Endothelial cell of umbilical vein (primary cell): ENCODE data around the gene DNMT3B. TPM values are rescaled to one million over a fixed set of nuclear protein-coding genes. Genes with fewer than 3 reads are reported as not detected.

Experiments used
- BruUV-seq: library from RNA; stranded (reverse); fragments of 400-500 nt; replicated peaks from 2 replicates; lab custom pipeline; 2021; lab: Mats Ljungman, UMichigan
- CTCF ChIA-PET: fragments of 300-600, 350-600 bp; sonication (Branson Sonifier 250); formaldehyde crosslinking; loops from one replicate; lab custom pipeline; 2021; ENCODE audit warnings: antibody characterized with exemption, inconsistent platforms; lab: Charles Lee
- POLR2A ChIA-PET: fragments of 300-600, 350-600 bp; sonication (Branson Sonifier 250); formaldehyde crosslinking; loops from one replicate; lab custom pipeline; 2021; ENCODE audit warnings: antibody characterized with exemption, inconsistent platforms; lab: Charles Lee
- DNase-seq: peaks from one replicate; pipeline ENCODE4 v3.0.0-alpha.2; 2011; ENCODE audit warnings: low read depth, low spot score
- FAIRE-seq: peaks from 2 replicates; lab custom pipeline; 2011; peaks lifted over from hg19 to GRCh38; lab: Jason Lieb, UNC
- H2AFZ ChIP-seq: 2 replicates; pipeline ENCODE4 v1.6.0; 2012; ENCODE audit warnings: low read depth, low read length, control low read depth, inconsistent platforms
- H3K27ac ChIP-seq: 2 replicates; pipeline ENCODE4 v1.5.1; 2011; ENCODE audit warnings: low read depth, mild to moderate bottlenecking, control low read depth, low read length, moderate library complexity; ENCODE audit not compliant: insufficient read depth
- H3K27me3 ChIP-seq, 2 experiments: 2 replicates each; pipeline versions ENCODE4 v1.6.0 to v1.6.1; 2011; ENCODE audit warnings: low read length in 2 of 2, mixed read lengths in 1 of 2; ENCODE audit not compliant: control insufficient read depth in 2 of 2, insufficient read depth in 2 of 2
- H3K36me3 ChIP-seq, 2 experiments: 2 replicates in 1 of 2; 3 replicates in 1 of 2; pipeline ENCODE4 v1.5.1; 2011; ENCODE audit warnings: low read length in 2 of 2, mild to moderate bottlenecking in 1 of 2, moderate library complexity in 1 of 2; ENCODE audit not compliant: control insufficient read depth in 2 of 2, insufficient read depth in 2 of 2; ENCODE audit errors: extremely low read depth in 1 of 2
- H3K4me1 ChIP-seq: 3 replicates; pipeline ENCODE4 v1.5.1; 2011; ENCODE audit warnings: mild to moderate bottlenecking, low read length; ENCODE audit not compliant: control insufficient read depth, insufficient read depth; ENCODE audit errors: extremely low read depth
- H3K4me2 ChIP-seq: 2 replicates; pipeline ENCODE4 v1.6.1; 2011; ENCODE audit warnings: low read length, control low read depth, mixed read lengths; ENCODE audit not compliant: insufficient read depth
- H3K4me3 ChIP-seq, 3 experiments: fragments of 200-600 bp in 1 of 3; sonication (generic), shearing (Covaris generic) in 1 of 3; replicated peaks in 1 of 3; 2 replicates each; pipeline ENCODE4 v1.5.1; 2011 to 2016; ENCODE audit warnings: control low read depth in 3 of 3, low read length in 3 of 3, mild to moderate bottlenecking in 2 of 3, inconsistent platforms in 1 of 3, low read depth in 1 of 3, moderate library complexity in 1 of 3; ENCODE audit not compliant: insufficient read depth in 1 of 3
- H3K79me2 ChIP-seq: 2 replicates; pipeline ENCODE4 v1.6.0; 2012; ENCODE audit warnings: low read length, inconsistent platforms; ENCODE audit not compliant: control insufficient read depth, insufficient read depth
- H3K9ac ChIP-seq: replicated peaks from 2 replicates; pipeline ENCODE3; 2011; ENCODE audit warnings: low read length, control low read depth; ENCODE audit not compliant: insufficient read depth; ENCODE audit errors: extremely low read depth
- H3K9me1 ChIP-seq: replicated peaks from 3 replicates; pipeline ENCODE4 v1.6.0; 2011; ENCODE audit warnings: mild to moderate bottlenecking, low read length; ENCODE audit not compliant: control insufficient read depth, insufficient read depth; ENCODE audit errors: extremely low read depth
- H3K9me3 ChIP-seq: replicated peaks from 2 replicates; pipeline ENCODE4 v1.5.1; 2012; ENCODE audit warnings: low read length, inconsistent platforms; ENCODE audit not compliant: control insufficient read depth, insufficient read depth
- H4K20me1 ChIP-seq: replicated peaks from 2 replicates; pipeline ENCODE3; 2011; ENCODE audit warnings: mild to moderate bottlenecking, low read length; ENCODE audit not compliant: control insufficient read depth, insufficient read depth; ENCODE audit errors: extremely low read depth
- EZH2 ChIP-seq: IDR thresholded peaks from 2 replicates; pipeline ENCODE4 v1.6.1; 2012; ENCODE audit warnings: borderline replicate concordance, low read depth, mild to moderate bottlenecking, moderate library complexity, low read length, inconsistent platforms; ENCODE audit not compliant: severe bottlenecking
- FOS ChIP-seq: IDR thresholded peaks from 2 replicates; pipeline ENCODE4 v1.6.1; 2011; ENCODE audit warnings: mild to moderate bottlenecking, low read length, moderate library complexity, borderline replicate concordance; ENCODE audit not compliant: insufficient read depth
- GATA2 ChIP-seq: IDR thresholded peaks from 2 replicates; pipeline ENCODE4 v1.7.0; 2011; ENCODE audit warnings: low read depth, mild to moderate bottlenecking, moderate library complexity, mixed read lengths, low read length; ENCODE audit not compliant: insufficient read length, insufficient read depth
- JUN ChIP-seq: IDR thresholded peaks from 2 replicates; pipeline ENCODE4 v1.6.1; 2011; ENCODE audit warnings: borderline replicate concordance, low read depth; ENCODE audit not compliant: insufficient read length, insufficient read depth
- MAX ChIP-seq: IDR thresholded peaks from 2 replicates; pipeline ENCODE4 v1.6.1; 2011; ENCODE audit not compliant: insufficient read depth, insufficient read length
- POLR2AphosphoS5 ChIP-seq: IDR thresholded peaks from 2 replicates; pipeline ENCODE4 v1.6.1; 2012; ENCODE audit warnings: low read depth, mild to moderate bottlenecking, control low read depth, low read length, moderate library complexity; ENCODE audit not compliant: insufficient read depth
- dilution Hi-C: fragments of 300-500 bp; cut with MboI; formaldehyde crosslinking; loops from one replicate; pipeline ENCODE4 v1.15.0; 2019; ENCODE audit warnings: low sequenced_read_pairs; ENCODE audit not compliant: extremely low pct_ligation_motif_present
- intact Hi-C: fragments of 100-400 bp; cut with micrococcal nuclease; formaldehyde crosslinking; loops from one replicate; pipeline ENCODE4 v1.10.0; 2022
- polyA plus RNA-seq, 4 experiments: library from polyadenylated mRNA; depleted of rRNA in 3 of 4; stranded (reverse) in 3 of 4; unstranded in 1 of 4; fragments of >200 nt; gene quantifications; 2 replicates each; pipeline versions ENCODE4 v1.2.1 to v1.2.3, GENCODE V29; 2011 to 2012; ENCODE audit warnings: missing spikeins in 1 of 4
- total RNA-seq: library from RNA; stranded (reverse); gene quantifications from 2 replicates; pipeline ENCODE4 v1.2.3, GENCODE V29; 2021
- TF ChIP-seq, protein P1 (sequence below), 2 donors: IDR thresholded peaks; 1 replicate in 1 of 2; 2 replicates in 1 of 2; pipeline ENCODE4 v1.5.1; 2011; ENCODE audit warnings: low read length in 2 of 2, mild to moderate bottlenecking in 2 of 2, moderate library complexity in 2 of 2, control low read depth in 1 of 2, inconsistent platforms in 1 of 2, low read depth in 1 of 2; ENCODE audit not compliant: insufficient read depth in 1 of 2; ENCODE audit errors: extremely low read depth in 1 of 2

DNMT3B gene
- total and polyA plus RNA-seq, 2 donors (not counting 3 experiments of a cell fraction or from before 2014, with no cell fraction given) = 3.6 to 6.8 TPM

DNA sequence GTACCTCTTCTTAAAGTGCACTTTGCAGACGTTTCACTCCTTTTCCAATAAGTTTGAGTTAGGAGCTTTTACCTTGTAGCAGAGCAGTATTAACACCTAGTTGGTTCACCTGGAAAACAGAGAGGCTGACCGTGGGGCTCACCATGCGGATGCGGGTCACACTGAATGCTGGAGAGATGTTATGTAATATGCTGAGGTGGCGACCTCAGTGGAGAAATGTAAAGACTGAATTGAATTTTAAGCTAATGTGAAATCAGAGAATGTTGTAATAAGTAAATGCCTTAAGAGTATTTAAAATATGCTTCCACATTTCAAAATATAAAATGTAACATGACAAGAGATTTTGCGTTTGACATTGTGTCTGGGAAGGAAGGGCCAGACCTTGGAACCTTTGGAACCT, 86.7 kb downstream of the DNMT3B start:
- Histone ChIP-seq H3K36me3 (peaks cover 14 to 23% of the 10 kb centered on the region in 2 experiments), H3K27ac (no peak overlapping the region), H3K9me1 (no peaks in the 10 kb centered on the region), H3K9ac (no peak overlapping the region), H2AFZ (no peak overlapping the region), H3K4me2 (no peak overlapping the region), H3K4me3 (no peak overlapping the region), H3K79me2 (peaks cover 26% of the 10 kb centered on the region), H3K4me1 (no peaks in the 10 kb centered on the region), H3K27me3 (no peaks in the 10 kb centered on the region), H3K9me3 (no peaks in the 10 kb centered on the region), H4K20me1 (peaks cover 3% of the 10 kb centered on the region)
- intact Hi-C loops = no loop called here
- dilution Hi-C loops = no loop called here
- POLR2A ChIA-PET = no interaction called here
- FAIRE-seq (no peak), DNase-seq (no peak)
- BruUV-seq = no TSS peak
- TF ChIP-seq GATA2 (no peak), MAX (no peak), POLR2AphosphoS5 (no peak), JUN (no peak), FOS (no peak), EZH2 (no peak)
- TF ChIP-seq, protein P1, sequence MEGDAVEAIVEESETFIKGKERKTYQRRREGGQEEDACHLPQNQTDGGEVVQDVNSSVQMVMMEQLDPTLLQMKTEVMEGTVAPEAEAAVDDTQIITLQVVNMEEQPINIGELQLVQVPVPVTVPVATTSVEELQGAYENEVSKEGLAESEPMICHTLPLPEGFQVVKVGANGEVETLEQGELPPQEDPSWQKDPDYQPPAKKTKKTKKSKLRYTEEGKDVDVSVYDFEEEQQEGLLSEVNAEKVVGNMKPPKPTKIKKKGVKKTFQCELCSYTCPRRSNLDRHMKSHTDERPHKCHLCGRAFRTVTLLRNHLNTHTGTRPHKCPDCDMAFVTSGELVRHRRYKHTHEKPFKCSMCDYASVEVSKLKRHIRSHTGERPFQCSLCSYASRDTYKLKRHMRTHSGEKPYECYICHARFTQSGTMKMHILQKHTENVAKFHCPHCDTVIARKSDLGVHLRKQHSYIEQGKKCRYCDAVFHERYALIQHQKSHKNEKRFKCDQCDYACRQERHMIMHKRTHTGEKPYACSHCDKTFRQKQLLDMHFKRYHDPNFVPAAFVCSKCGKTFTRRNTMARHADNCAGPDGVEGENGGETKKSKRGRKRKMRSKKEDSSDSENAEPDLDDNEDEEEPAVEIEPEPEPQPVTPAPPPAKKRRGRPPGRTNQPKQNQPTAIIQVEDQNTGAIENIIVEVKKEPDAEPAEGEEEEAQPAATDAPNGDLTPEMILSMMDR (IDR thresholded peaks at IDR 0.05; ENCODE audit: extremely low read depth in 1 of 2, insufficient read depth in 1 of 2, low read depth in 1 of 2, low read length in 2 of 2) = no peak
- CTCF ChIA-PET = no interaction called here
